ENCODE results near the gene DIAPH3. TPM values are rescaled to one million over a fixed set of nuclear protein-coding genes. Genes with fewer than 3 reads are reported as not detected.

DIAPH3 gene
- total RNA-seq, 4 donors from 2014 or later, result 0.27 to 3.9 (median 2.1) TPM

DNA sequence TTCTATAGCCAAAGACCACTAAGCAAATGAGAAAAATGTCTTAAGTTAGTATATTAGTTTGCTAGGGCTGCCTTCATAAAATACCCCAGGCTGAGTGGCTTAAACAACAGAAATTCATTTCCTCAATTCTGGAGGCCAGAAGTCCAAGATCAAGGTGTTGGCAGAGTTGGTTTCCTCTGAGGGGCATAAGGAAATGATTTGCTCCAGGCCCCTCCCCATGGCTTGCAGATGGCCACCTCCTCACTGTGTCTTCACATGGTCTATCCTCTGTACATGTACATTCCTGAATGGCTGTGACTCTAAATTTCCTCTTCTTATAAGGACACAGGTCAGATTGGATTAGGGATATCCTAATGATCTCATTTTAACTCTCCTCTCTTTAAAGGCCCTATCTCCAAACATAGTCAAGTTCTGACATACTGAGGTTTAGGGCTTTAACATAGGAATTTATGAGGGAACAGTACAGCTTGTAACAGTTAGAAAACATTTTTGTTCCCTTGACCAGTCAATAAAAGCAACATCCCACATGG, 307.4 kb downstream of the DIAPH3 start:
- no peak for DNase-seq (ENCODE audit: low spot score in 2 of 2)
- TF ChIP-seq POLR2A (IDR thresholded peaks at IDR 0.05) (no peak), CTCF (IDR thresholded peaks at IDR 0.05) (no peak)
- intact Hi-C loops (cut with DNase I; ENCODE audit: low total_unique reads), result no loop called here
- H3K4me3 ChIP-seq (ENCODE audit: low read depth, poor library complexity, severe bottlenecking), result no peak overlapping the region

- intact Hi-C loops (cut with DNase I; ENCODE audit: low total_unique reads), result no loop called here
- no peak overlapping the region for H3K4me3 ChIP-seq (ENCODE audit: low read depth, poor library complexity, severe bottlenecking)
- TF ChIP-seq CTCF (IDR thresholded peaks at IDR 0.05) (no peak), POLR2A (IDR thresholded peaks at IDR 0.05) (no peak)
- WGBS, 2 donors, result 82 to 88% methylated on average over 2 of the region's 2 CpGs
- DNase-seq (ENCODE audit: low spot score in 2 of 2), result no peak
These were observed 316.7 kb downstream of the DIAPH3 start for GRCh38 chr13:59846845-59847620.

DNA sequence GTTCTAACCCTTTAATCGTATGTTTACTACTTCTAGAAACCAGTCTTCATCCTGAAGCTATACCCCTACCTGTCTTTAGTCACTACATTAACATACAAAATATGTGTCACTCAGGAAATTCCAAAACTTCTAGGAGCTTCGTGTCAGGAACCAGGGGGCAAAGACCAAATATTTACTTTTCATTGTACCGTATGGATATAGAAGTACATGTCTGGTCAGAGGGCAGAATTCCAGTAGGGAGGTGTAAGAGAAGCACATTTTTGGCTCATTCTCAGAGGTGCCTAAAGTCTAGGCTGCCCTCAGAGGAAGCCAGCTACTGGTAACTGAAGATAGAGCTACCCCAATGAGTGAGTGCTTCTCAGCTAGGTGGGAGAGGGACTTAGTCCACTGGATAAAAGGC, 320.7 kb downstream of the DIAPH3 start:
- no peak for DNase-seq (ENCODE audit: low spot score in 2 of 2)
- intact Hi-C loops (cut with DNase I; ENCODE audit: low total_unique reads), result no loop called here
- no peak for TF ChIP-seq CTCF (IDR thresholded peaks at IDR 0.05)
- TF ChIP-seq POLR2A (IDR thresholded peaks at IDR 0.05), result no peak
- WGBS, 2 donors, result 88 to 94% methylated on average over 3 of the region's 3 CpGs
- H3K4me3 ChIP-seq (ENCODE audit: low read depth, poor library complexity, severe bottlenecking), result no peak overlapping the region

DNA sequence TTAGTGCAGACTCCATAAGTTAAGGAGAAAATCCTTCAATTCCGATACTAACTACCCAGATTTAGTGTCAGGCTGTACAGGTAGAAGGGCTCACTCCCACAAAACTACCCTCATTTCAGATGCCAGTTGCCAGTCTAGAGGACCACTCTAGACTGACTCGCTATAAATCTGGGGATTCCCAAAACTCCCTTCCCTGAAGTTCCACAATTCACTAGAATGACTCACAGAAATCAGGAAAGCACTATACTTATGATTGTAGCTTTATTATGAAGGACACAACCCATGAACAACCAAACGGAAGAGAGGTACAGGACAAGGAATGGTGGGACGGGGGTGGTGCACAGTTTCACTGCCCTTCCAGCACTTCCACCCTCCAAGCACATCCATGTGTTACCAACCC, 321.2 kb downstream of the DIAPH3 start:
- no peak for DNase-seq (ENCODE audit: low spot score in 2 of 2)
- no peak for TF ChIP-seq POLR2A (IDR thresholded peaks at IDR 0.05)
- TF ChIP-seq CTCF (IDR thresholded peaks at IDR 0.05), result no peak
- WGBS, 2 donors, result 94 to 97% methylated on average over 4 of the region's 4 CpGs
- no peak overlapping the region for H3K4me3 ChIP-seq (ENCODE audit: low read depth, poor library complexity, severe bottlenecking)
- intact Hi-C loops (cut with DNase I; ENCODE audit: low total_unique reads), result no loop called here

- intact Hi-C loops (cut with DNase I; ENCODE audit: low total_unique reads), result no loop called here
- 89 to 91% methylated on average over 2 of the region's 2 CpGs for WGBS, 2 donors
- DNase-seq (ENCODE audit: low spot score in 2 of 2), result no peak
- TF ChIP-seq CTCF (IDR thresholded peaks at IDR 0.05) (no peak), POLR2A (IDR thresholded peaks at IDR 0.05) (no peak)
- H3K4me3 ChIP-seq (ENCODE audit: low read depth, poor library complexity, severe bottlenecking), result no peak overlapping the region
These were observed 324.5 kb downstream of the DIAPH3 start for GRCh38 chr13:59839186-59839585.

DNA sequence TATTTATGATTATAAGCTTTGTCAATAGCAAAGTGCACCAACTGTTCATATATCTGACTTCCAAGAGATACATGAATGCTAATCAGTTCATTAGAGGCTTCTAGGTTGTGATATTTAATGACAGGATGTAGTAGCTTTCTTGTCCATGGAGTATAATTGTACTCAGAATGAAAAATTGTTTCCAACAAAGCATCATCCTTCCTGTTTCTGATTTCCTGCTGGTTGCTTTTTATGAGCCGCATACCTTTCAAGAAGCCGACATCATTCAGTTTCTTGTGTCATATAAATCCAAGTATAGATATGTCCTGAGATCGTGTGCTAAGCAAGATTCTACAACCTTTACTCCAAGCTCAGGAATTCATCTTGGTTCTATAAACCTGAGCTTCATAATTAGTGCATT, 326.6 kb downstream of the DIAPH3 start:
- no peak overlapping the region for H3K4me3 ChIP-seq (ENCODE audit: low read depth, poor library complexity, severe bottlenecking)
- no peak for DNase-seq (ENCODE audit: low spot score in 2 of 2)
- 52 to 58% methylated on average over 3 of the region's 3 CpGs for WGBS, 2 donors
- intact Hi-C loops (cut with DNase I; ENCODE audit: low total_unique reads), result no loop called here
- TF ChIP-seq POLR2A (IDR thresholded peaks at IDR 0.05) (no peak), CTCF (IDR thresholded peaks at IDR 0.05) (no peak)

Data from lower leg skin (tissue), 4 donors.